NCI-H1092 (cell line): ENCODE results near the gene UBXN11.

Experiments
- DNase-seq: peaks from one replicate; lab custom pipeline; 2025; lab: John Stamatoyannopoulos, UW

Gene UBXN11

DNA sequence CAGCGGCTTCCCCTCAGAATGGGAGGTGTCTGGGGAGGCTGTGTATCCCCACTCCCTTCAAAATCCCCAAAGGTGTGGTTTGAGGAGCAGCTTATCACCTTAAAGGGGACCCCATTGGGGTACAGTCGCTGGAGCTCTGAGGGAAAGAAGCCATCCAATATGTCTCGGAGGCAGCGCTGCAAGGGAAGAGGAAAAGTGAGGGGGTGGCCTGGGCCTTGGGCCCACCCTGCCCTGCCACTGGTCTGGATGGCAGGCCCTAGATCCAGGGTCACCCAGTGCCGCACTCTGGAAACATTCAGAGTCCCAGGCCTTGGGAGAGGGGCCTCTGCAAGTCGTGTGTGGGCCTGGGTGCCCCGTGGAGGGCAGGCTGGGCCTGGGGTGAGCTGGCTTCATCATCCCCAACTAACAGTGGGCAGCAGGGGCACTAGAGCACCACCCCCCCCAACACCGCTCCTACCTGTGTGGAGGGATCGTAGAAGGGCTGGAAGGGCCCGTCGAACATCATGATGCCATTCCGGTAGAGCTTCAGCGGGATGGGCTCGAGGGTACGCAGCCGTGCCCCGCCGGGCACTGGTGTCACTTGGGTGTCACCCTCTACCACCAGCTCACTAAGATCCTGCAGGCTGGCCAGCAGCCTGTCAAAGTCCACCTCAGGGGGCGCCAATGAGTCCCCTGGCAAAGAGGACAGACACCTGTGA, 20.9 kb downstream of the UBXN11 start:
- DNase-seq, result no peak

GRCh38 chr1:26284597-26285347, 21.7 kb downstream of the UBXN11 start:
- no peak for DNase-seq

GRCh38 chr1:26283871-26284596, 22.4 kb downstream of the UBXN11 start:
- DNase-seq, result no peak

DNA sequence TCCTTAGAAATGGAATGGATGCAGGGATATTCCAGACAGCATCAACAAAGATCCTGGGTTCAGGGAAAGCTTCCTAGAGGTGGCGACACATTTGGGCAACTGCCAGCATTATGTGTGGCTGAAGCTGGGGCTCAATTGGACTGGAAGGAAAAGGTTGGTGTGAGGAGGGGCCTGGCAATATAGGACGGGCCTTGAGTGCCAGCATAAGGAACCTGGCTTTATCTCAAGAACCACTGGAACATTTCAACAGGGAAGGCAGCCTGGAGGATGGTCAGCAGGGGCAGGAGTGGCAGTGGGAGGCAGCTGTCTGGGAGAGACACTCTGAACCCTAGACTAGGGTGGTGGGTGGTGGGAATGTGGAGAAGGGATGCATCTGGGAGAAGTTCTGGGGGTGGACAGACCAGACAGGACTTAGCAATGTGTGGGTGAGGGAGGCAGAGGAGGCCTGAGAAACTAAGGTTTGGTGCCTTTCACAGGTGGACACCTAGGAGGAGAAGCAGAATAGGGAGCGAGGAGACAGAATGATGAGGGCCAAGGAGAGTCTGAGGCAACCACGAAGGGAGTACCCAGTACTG, 23.1 kb downstream of the UBXN11 start:
- no peak for DNase-seq

- no peak for DNase-seq
These were observed 24.0 kb downstream of the UBXN11 start for GRCh38 chr1:26282401-26282918.

- DNase-seq, result no peak
These were observed 24.5 kb downstream of the UBXN11 start for GRCh38 chr1:26281971-26282370.

DNA sequence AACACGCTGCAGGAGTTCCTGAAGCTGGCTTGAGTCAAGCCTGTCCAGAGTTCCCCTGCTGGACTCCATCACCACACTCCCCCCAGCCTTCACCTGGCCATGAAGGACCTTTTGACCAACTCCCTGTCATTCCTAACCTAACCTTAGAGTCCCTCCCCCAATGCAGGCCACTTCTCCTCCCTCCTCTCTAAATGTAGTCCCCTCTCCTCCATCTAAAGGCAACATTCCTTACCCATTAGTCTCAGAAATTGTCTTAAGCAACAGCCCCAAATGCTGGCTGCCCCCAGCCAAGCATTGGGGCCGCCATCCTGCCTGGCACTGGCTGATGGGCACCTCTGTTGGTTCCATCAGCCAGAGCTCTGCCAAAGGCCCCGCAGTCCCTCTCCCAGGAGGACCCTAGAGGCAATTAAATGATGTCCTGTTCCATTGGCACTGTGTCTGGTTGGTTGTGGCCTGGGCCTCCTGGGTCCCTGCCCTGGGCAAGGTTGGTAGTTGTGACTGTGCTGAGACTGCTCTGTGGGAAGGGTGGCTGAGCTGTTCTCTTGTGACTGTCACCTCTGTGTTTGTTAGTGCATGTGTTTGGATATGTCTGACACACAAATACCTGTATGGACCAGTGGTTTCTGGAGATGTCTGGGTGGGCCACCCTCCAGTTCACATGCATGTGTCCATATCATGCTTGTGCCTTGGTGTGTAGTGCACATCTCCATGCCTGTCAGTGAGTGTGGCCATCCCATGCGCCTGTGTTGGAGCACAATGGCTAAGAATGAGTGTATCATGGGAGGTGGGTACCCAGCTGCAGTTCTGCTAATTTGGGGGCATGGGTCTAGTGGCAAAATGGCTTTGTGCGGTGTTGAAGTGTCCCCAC, 25.1 kb downstream of the UBXN11 start:
- no peak for DNase-seq

DNA sequence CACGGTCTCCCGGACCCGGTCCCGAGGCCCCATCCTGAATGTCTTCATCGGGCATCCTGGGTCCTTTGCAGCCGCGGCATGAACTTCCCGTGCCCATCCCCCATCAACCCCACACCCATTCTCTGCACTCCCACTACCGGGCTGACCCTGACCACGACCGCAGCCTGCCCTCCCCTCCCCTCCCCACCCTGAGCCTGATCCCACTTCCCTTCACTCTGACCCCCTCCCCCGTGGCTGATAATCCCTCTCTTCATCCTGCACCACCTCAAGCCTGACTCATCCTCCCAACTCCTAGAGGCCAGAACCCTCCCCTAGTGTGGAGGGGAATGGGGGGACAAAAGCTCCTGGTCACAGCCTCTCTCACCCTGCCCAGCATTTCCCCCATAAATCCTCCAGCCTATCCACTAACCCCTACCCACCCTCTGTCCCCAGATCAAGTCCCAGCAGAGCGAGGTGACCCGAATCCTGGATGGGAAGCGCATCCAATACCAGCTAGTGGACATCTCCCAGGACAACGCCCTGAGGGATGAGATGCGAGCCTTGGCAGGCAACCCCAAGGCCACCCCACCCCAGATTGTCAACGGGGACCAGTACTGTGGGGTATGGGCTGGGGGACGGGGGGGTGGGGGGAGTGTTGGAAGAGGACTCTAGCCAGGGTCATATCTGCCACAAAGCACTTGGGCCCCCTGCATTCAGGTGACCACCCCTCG, 25.9 kb downstream of the UBXN11 start:
- no peak for DNase-seq

DNA sequence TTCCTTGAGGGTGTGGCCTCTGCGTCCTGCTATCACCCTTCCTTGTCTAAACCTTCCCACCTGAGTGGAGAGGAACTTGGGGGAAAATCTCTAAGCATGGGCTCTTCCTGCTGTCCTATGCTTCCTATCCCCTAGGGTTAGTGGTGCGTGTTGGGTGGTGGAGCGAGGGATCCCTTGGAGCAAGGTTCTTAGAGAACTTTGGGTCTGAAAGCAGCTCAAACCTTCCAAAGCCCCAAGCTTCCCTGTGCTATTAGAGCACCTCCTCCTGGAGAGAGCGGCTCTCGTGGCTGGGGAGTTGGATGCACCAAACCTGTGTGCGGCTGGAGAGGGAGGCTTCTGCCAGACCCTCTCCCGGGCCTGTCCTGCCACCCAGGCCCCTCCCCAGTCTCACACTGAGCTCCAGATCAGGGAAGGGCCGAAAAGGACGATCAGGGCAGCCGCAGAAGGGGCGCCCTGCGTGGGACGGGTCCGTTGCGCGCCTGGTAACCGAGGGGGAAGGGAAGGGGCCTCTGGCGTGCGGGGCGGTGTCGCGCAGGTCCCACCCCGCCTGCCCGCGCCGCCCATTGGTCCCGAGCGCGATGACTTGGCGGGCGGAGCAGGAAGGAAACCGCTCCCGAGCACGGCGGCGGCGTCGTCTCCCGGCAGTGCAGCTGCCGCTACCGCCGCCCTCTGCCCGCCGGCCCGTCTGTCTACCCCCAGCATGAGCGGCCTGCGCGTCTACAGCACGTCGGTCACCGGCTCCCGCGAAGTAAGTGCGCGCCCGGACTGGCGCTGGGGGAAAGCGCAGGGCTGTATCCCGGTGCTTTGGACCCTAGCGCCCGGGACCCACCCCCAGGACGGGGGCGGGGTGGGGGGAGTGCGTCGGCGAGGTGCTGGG, 26.7 kb downstream of the UBXN11 start, which contains the start of gene SH3BGRL3:
Gene SH3BGRL3, plus strand, starts transcription at position 631 of the 877 bp plus-strand sequence. Its CDS starts 70 bp downstream, at position 701.
- peak; percentile 69 for DNase-seq

DNA sequence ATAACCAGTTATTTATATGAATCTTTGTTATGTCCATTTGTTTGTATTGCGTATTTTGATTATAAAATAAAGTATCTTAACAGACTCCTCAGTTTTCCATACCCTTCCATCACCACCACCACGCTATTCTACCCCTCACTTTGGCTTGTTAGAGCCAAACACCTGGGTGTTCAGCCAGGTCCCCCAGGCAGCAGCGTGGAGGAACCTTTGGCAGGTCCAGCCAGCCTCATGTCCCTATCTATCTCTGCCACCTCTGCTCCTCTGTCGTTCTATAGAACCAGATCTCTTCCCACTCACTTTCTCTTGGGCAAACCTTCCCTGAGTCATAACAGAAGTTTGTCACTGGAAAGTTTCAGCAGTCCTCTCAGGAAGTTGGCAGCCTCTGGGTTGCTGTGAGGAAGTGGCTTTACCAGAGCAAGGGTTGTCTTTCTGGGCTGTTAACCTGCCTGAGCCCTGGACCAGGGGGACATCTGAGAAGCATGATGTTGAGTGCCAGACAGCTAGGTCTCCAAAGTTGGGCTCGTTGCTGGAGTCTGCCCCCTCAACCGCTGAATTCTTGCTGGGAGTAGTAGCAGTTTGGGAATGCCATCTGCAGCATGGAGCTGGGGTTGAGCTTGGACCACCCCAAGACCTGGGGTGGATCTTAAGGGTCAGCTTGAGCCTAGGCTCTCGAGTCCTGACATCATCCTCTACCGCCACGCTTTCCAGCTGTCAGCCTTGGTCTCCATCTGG, 27.5 kb downstream of the UBXN11 start:
- DNase-seq, result no peak

DNA sequence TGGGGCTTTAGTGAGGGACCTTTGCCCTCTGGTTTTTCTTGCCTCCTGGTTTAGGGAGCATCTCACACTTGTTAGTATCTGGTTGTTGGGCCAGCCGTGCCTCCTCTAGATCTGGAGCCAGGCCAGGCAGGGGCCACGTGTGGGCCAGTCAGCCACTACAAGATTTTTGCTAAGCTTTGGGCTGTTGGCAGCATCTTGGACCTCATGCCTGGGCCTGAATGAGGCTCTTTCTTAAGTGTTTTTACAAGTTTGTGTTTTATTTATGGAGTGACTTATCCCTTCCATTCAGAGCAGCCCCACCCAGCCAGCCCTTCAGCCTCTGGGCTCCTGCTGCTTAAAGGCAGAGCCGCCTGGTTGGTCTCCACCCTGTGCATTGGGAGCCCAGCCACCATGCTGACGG, 28.1 kb downstream of the UBXN11 start:
- DNase-seq, result no peak

DNA sequence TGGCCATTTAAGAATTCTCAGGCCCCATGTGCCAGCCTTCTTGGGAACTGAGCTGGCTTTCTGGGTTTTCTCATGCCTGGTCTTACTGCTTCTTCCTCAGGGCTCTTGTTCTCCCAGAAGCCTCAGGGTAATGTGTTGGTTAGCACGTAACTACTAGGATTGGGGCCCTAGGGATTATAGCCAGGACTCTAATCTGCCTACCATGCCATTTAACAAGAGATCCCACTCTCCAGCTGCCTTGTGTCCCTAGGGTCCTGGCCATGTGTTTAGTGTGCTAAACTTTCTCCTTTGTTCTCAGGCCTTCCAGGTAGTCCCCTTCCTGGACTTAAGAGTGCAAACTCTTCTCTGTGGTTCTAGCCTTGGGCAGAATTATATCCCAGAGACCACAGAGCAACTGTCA, 28.7 kb downstream of the UBXN11 start:
- no peak for DNase-seq

- DNase-seq, result no peak
These were observed 29.2 kb downstream of the UBXN11 start for GRCh38 chr1:26277261-26277661.

- DNase-seq, result no peak
These were observed 30.0 kb downstream of the UBXN11 start for GRCh38 chr1:26276432-26276838.

DNA sequence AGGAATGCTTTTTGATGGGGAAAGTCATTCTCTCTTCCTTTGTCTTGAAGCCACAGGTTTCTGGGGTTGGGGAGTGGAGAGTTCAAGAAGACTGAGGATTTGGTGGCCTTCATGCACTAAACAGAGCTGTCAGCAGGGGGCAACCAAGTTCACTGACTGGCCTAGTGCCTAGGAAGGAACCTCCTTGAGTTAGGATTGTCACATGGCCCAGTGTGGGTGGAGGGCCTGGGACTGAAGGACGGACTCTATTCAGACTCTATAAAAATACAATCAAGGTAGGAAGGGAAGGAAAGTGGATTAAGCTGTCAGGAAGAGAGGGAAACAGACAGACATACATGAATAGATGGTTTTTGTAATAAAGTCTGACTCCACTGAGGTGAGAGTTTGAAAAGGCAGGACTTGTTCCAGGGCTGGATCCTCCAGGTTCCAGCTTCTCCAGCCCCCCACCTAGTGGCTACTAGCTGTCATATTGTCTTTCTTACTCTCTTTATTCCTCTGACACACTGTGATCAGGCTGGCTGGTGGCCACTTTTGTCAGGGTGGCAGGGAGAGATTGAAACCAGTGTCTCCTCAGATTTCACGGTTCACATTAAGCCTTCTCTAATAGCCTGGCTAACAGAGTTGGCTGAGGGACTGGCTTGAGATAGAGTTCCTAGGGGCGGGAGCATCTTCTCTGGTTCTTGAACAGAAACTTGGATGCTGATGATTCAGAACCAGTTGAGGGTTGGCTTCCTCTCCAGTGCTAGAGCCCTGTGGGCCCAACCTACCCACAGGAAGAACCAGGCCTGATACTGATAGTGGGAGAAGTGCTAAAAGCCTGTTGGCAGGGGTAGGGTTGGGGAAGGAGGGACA, 30.6 kb downstream of the UBXN11 start:
- DNase-seq, result peak; percentile 32

DNA sequence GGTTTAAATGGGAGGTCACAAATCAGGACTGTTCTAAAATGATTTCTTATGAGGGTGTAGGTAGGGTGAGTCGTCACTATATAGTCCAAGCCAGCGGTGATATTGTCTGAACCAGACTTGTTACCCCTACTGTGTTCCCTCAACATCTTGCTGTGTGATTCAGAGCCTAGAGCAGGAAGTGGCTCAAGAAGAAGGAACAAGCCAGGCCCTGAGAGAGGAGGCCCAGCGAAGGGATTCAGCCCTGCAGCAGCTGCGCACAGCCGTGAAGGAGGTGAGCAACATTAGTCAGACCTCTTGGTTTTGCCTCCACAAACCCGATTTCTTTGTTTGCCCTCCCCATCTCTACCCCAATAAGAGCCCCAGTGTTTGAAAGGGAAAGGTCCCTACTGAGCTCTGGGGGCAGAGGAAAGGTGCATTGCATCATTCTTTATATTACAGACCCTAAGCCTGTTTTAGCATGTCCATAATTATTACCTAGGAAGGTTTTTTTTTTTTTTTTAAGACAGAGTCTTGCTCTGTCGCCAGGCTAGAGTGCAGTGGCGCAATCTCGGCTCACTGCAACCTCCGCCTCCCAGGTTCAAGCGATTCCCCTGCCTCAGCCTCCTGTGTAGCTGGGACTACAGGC, 31.5 kb downstream of the UBXN11 start:
- no peak for DNase-seq

- DNase-seq, result no peak
These were observed 37.3 kb downstream of the UBXN11 start for GRCh38 chr1:26269198-26269550.
